Fibroblast of peridontal ligament (primary cell): ENCODE results near the gene ZP2.
"Not testable (repeated sequence)": the region's sequence is repeated elsewhere in the genome, so short reads cannot be mapped to it uniquely, and the experiment has no call there.

Experiments used
- DNase-seq: peaks from one replicate; pipeline ENCODE4 v3.0.0-alpha.2; 2010; ENCODE audit errors: extremely low read depth

Gene ZP2

GRCh38 chr16:21211486-21211885 lies at the start of gene ZP2:
Gene ZP2 (minus strand): TSS chr16:21211574. CDS start chr16:21211547, 27 bp downstream.
- DNase-seq: no peak

DNA sequence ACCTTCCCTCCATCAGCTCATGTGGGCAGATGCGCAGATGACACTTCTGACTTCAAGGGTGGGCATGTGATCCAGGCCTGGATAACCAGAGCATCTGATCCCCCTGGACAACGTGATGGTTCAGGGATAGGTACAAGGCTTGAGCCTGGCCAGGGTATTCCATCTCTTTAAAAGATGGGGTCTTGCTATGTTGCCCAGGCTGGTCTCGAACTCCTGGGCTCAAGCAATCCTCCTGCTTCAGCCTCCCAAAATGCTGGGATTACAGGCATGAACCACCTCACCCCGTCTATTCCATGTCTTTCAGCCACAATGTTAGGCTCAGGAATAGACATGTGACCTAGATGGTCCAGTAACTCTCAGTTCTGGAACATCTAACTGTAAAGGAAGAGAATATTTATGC lies 45.9 kb upstream of the ZP2 start:
- no peak for DNase-seq

- no peak for DNase-seq
These were observed 45.3 kb upstream of the ZP2 start for GRCh38 chr16:21256636-21257035.

- DNase-seq: no peak
These were observed 42.1 kb upstream of the ZP2 start for GRCh38 chr16:21253470-21253869.

GRCh38 chr16:21250072-21250923 lies 38.9 kb upstream of the ZP2 start:
- no peak for DNase-seq

DNA sequence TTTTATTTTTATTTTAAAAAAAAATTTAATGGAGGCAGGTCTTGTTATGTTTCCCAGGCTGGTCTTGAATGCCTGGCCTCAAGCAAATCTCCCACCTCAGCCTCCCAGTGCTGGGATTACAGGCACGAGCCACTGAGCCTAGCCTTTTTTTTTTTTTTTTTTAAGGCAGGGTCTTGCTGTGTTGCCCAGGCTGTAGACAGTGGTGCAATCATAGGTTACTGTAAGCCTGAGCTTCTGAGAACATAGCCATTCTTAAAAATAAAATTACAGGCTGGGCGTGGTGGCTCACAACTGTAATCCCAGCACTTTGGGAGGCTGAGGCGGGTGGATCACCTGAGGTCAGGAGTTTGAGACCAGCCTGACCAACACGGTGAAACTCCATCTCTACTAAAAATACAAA lies 36.8 kb upstream of the ZP2 start:
- not testable (repeated sequence) for DNase-seq

- peak; percentile 10 for DNase-seq
These were observed 33.3 kb upstream of the ZP2 start for GRCh38 chr16:21244518-21245215.

DNA sequence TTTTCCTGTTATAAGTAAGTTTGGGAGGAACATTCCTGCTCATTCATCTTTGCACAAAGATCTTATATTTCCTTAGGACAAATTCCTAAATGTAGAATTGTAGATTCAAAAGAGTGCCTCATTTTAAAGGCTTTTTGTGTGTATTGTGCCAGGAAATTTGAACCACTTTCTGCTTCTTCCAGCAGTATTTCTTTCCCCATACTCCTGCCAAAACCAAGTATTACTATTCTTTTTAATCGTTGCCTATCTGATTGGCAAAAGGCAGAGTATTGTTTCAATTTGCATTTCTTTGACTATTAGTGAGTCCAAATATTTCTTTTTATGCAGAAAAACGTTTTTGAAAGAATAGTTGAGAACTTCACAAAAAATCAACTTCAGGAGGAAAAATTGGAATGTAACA lies 31.4 kb upstream of the ZP2 start:
- DNase-seq: no peak

- DNase-seq: no peak
These were observed 28.3 kb upstream of the ZP2 start for GRCh38 chr16:21239646-21240045.

GRCh38 chr16:21236831-21237230 lies 25.5 kb upstream of the ZP2 start:
- DNase-seq: no peak

- no peak for DNase-seq
These were observed 23.8 kb upstream of the ZP2 start for GRCh38 chr16:21235199-21235585.

- DNase-seq: no peak
These were observed 22.3 kb upstream of the ZP2 start, which contains the start of gene ANKS4B for GRCh38 chr16:21233521-21234150. Gene ANKS4B (plus strand): TSS chr16:21233699. CDS start chr16:21233738, 39 bp downstream.

DNA sequence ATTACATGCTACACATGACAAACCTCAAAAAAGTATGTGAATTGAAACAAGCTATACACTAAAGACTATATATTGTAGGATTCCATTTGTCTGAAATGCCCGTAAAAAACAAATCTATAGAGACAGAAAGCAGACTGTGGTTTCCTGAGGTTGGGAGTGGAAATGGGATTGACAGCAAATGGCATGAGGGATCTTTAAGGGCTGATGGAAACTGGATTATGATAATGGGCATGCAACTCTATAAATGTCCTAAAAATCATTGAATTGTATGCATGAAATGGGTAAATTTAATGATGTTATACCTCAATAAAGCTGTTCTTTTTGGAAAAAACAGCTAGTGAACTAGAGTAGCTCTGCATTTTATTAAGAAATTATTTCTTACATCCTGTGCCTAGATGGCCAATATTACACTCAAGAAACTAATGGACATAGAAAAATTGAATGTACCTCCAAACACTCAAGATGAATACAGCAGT lies 21.7 kb upstream of the ZP2 start:
- no peak for DNase-seq

- DNase-seq: no peak
These were observed 17.0 kb upstream of the ZP2 start for GRCh38 chr16:21228361-21228872.

- no peak for DNase-seq
These were observed 16.5 kb upstream of the ZP2 start for GRCh38 chr16:21227866-21228265.

DNA sequence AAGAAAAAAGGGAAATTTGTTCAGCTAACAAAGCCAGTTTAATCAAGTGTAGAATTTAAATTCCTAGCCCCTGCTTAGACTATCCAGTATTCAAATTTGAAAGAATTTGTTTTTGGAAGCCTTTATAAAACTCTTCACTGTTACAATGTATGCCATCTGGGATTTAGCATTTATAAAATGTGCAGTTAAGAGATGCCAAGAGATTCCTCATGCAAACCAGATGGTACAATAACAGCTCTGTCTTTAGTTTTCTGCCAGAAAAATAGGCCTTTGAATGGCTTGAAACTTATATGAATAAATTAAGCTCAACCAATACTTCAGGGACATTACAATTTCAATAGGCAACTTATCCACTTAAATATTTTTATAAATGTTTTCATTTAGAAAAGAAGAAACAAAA lies 15.4 kb upstream of the ZP2 start:
- peak; percentile 57 for DNase-seq

DNA sequence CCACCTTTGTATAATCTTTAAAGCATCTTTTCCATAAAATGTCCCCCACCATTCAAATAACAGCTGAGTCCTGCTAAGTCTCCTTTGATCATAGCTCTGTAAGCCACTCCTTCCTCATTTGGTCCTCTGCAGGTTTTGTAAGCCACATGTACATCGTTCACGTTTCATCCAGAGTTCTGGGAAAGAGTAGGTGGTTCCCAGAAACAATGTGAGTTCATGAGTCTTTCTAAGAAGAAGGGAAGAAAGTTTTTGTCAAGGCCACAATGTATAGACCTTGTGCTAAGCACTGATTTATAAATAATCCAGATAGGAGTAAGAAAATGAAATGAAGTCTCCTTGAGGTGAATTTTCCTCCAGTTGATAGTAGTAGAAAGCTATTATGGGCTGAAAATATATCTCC lies 13.4 kb upstream of the ZP2 start:
- DNase-seq: no peak

- DNase-seq: no peak
These were observed 12.4 kb upstream of the ZP2 start for GRCh38 chr16:21223787-21224186.

DNA sequence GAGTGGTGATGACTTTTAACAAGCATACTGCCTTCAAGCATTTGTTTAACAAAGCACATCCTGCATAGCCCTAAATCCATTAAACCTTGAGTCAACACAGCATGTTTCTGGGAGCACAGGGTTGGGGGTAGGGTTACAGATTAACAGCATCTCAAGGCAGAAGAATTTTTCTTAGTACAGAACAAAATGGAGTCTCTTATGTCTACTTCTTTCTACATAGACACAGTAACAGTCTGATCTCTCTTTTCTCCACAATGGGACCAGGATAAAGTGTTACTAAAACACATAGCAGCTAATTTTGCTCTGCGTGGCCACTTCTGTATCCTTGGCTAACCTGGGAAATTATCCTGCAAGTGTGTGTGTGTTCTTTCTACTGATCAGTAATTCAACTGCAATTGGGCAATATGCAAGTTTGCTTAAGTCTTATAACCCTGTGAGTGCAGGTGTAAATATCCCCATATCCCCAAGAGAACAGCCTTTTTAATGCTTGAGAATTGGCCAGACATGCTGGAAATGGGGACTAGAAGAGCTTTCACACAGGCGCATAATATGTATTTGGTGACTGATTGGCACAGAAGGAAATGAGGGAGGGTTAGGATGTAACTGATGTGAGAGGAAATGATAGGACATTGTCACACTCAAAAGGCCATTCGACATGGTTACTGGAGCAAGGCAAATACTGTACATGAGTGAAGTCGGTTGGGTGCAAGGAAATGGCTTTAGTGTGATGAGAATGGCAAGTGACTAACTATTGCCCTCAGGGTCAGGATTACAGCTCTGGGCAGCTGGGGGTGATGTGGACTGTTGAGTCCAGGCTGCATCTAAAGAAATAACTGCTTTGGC lies 11.3 kb upstream of the ZP2 start:
- DNase-seq: no peak

DNA sequence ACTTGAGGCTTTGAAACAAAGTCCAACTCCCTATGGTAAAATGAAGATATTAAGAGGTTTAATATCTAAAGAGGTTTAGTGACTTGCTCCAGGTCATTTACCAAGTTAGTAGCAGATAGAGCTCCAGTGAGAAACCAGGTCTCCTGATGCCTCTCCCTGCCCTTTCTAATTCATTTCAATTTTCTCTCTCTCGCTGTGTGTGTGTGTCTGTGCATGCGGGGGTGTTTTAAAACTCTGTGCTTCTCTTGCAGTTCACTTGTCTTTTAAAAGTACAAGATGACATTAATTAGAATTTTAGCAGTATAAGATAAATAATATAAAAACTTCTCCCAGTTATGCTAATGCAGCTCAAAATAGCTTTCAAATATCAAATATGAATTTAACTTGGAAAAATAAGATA lies 8.2 kb upstream of the ZP2 start:
- no peak for DNase-seq

- no peak for DNase-seq
These were observed 6.8 kb upstream of the ZP2 start for GRCh38 chr16:21218153-21218552.
